NOMO-1 treated with dmso at 0.1 percent for 144 hours (cell line): Measurements from ENCODE around the gene ST6GALNAC3.
A peak's percentile ranks its signal among the peaks of the same experiment; 100 is the strongest.

Source experiments
- DNase-seq: peaks from one replicate; lab custom pipeline; 2025; ENCODE audit not compliant: unreplicated experiment; lab: John Stamatoyannopoulos, UW

Gene ST6GALNAC3

GRCh38 chr1:76562292-76562691 lies 487.7 kb downstream of the ST6GALNAC3 start:
- DNase-seq, result no peak

GRCh38 chr1:76568573-76569238 lies 494.2 kb downstream of the ST6GALNAC3 start:
- no peak for DNase-seq

DNA sequence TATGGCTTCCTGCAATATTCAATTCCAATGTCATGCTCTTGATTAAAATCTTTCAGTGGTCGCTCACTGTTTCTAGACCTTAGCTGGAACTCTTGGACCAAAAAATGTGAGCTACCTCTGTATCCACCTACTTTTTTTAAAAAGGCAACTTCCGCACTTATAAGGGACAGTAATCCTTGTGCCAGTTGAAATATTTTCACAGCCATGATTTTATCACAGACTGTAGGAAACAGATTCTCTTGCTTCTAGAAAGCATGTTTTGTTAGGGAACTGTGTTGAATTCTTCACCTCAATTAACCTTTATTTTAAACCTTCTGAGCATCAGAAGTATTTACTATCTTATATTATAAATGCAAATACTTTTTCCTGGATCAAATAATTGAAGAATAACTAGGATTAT lies 496.7 kb downstream of the ST6GALNAC3 start:
- DNase-seq, result no peak

- DNase-seq, result no peak
Observed at GRCh38 chr1:76572229-76572628, 497.7 kb downstream of the ST6GALNAC3 start.

- no peak for DNase-seq
Observed at GRCh38 chr1:76576876-76577524, 502.5 kb downstream of the ST6GALNAC3 start.

- no peak for DNase-seq
Observed at GRCh38 chr1:76577525-76578185, 503.1 kb downstream of the ST6GALNAC3 start.

DNA sequence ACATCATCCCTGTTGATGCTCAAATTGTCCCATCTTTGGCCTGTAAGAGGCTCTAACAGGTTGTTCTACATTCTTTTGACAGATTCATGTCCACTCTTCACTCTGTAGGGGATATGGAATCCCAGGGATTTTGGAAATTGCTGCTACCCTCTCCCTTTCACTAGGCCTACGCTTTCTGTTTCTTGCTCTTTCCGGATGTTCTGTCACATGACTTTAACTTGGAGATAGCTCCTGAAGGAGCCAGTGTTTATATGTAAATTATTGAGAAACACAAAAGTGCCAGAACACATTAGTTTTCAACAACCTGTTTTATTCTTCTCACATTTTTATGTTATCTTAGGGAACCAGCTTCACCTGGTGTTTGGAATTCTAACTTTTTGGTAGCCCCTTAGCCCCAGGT lies 505.7 kb downstream of the ST6GALNAC3 start:
- DNase-seq, result no peak

GRCh38 chr1:76581712-76582111 lies 507.2 kb downstream of the ST6GALNAC3 start:
- no peak for DNase-seq

GRCh38 chr1:76583235-76583868 lies 508.8 kb downstream of the ST6GALNAC3 start:
- no peak for DNase-seq

GRCh38 chr1:76583875-76584477 lies 509.4 kb downstream of the ST6GALNAC3 start:
- DNase-seq, result no peak

- DNase-seq, result no peak
Observed at GRCh38 chr1:76585980-76586674, 511.6 kb downstream of the ST6GALNAC3 start.

- DNase-seq, result no peak
Observed at GRCh38 chr1:76587212-76587611, 512.7 kb downstream of the ST6GALNAC3 start.

- no peak for DNase-seq
Observed at GRCh38 chr1:76591461-76591860, 516.9 kb downstream of the ST6GALNAC3 start.

GRCh38 chr1:76591963-76592362 lies 517.4 kb downstream of the ST6GALNAC3 start:
- no peak for DNase-seq

GRCh38 chr1:76593141-76593540 lies 518.6 kb downstream of the ST6GALNAC3 start:
- no peak for DNase-seq

- no peak for DNase-seq
Observed at GRCh38 chr1:76593618-76594017, 519.1 kb downstream of the ST6GALNAC3 start.

- no peak for DNase-seq
Observed at GRCh38 chr1:76595024-76595423, 520.5 kb downstream of the ST6GALNAC3 start.

DNA sequence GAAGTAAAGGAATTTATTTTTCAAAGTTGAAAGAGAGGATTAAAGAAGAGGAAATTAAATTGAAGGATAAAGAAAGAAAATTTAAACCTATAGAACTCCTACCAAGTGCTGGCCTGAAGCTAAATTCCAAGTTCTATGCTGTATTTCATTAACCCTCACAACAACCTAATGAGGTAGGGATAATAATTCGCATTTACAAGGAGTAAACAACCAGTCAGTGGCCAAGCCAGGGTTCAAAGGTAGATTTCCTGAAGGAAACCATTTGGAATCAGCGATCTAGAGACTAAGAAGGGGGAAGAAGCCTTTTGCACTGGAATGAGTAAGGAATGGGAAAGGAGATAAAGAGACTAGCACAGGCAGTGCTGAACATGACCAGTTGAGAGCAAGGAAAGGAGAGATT lies 526.9 kb downstream of the ST6GALNAC3 start:
- DNase-seq, result no peak

- peak; percentile 34 for DNase-seq
Observed at GRCh38 chr1:76607717-76608116, 533.2 kb downstream of the ST6GALNAC3 start.

GRCh38 chr1:76611770-76612445 lies 537.4 kb downstream of the ST6GALNAC3 start:
- no peak for DNase-seq
